ENCODE data around the gene SH3BP1.
"Not testable (repeated sequence)": the region's sequence is repeated elsewhere in the genome, so short reads cannot be mapped to it uniquely, and the experiment has no call there.

Gene SH3BP1, protein sequence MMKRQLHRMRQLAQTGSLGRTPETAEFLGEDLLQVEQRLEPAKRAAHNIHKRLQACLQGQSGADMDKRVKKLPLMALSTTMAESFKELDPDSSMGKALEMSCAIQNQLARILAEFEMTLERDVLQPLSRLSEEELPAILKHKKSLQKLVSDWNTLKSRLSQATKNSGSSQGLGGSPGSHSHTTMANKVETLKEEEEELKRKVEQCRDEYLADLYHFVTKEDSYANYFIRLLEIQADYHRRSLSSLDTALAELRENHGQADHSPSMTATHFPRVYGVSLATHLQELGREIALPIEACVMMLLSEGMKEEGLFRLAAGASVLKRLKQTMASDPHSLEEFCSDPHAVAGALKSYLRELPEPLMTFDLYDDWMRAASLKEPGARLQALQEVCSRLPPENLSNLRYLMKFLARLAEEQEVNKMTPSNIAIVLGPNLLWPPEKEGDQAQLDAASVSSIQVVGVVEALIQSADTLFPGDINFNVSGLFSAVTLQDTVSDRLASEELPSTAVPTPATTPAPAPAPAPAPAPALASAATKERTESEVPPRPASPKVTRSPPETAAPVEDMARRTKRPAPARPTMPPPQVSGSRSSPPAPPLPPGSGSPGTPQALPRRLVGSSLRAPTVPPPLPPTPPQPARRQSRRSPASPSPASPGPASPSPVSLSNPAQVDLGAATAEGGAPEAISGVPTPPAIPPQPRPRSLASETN

GRCh38 chr22:37639070-37639760, at the start of gene SH3BP1:
SH3BP1 (plus strand) TSS chr22:37639669; CDS start chr22:37639788, 119 bp downstream.
- DNase-seq (ENCODE audit: low read depth in 2 of 2, low spot score in 1 of 2): no peak

DNA sequence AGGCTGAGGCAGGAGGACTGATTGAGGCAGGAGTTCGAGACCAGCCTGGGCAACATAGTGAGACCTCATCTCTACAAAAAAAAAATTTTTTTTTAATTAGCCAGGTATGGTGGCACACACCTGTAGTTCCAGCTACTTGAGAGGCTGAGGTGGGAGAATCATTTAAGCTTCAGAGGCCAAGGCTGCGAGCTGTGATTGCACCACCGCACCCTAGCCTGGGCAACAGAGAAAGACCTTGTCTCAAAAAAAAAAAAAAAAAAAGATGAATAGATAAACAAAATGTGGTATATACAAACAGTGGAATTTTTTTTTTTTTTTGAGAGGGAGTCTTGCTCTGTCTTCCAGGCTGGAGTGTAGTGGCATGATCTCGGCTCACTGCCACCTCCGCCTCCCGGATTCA, 48.4 kb upstream of the SH3BP1 start:
- not testable (repeated sequence) for DNase-seq (ENCODE audit: low read depth in 2 of 2, low spot score in 1 of 2)

DNA sequence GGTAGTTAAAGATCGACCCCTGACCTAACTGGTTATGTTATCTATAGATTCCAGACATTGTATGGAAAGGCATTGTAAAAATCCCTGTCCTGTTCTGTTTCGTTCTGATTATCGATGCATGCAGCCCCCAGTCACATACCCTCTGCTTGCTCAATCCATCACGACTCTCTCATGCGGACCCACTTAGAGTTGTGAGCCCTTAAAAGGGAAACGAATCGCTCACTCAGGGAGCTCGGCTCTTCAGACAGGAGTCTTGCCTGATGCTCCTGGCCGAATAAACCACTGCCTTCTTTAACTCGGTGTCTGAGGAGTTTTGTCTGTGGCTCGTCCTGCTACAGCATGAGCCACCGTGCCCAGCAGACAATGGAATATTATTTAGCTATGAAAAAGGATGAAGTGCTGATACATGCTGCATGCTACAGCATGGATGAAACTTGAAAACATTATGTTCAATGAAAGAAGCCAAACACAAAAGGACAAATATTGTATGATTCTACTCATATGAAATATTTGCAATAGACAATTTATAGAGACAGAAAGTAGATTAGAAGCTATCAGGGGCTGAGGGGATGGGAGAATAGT, 47.6 kb upstream of the SH3BP1 start:
- DNase-seq (ENCODE audit: low read depth in 2 of 2, low spot score in 1 of 2): no peak

DNA sequence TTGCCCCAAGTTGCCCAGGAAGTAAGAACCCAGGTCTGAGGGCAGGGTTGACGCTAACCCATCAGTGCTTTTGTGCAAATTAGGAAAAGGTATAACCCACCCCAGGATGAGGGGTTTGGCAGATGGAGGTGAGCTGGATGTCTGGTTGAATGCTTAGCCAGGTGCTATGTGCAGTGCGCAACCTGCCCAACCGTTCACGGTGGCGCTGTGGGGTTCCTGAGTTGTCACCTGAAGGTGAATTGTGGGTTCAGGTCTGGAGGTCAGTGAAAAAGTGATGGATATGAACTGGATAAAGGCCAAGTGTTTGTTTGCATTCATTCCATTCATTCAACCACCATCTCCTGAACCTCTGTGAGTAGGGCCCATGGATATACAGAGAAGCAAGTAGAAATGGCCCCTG, 45.2 kb upstream of the SH3BP1 start:
- DNase-seq (ENCODE audit: low read depth in 2 of 2, low spot score in 1 of 2): no peak

DNA sequence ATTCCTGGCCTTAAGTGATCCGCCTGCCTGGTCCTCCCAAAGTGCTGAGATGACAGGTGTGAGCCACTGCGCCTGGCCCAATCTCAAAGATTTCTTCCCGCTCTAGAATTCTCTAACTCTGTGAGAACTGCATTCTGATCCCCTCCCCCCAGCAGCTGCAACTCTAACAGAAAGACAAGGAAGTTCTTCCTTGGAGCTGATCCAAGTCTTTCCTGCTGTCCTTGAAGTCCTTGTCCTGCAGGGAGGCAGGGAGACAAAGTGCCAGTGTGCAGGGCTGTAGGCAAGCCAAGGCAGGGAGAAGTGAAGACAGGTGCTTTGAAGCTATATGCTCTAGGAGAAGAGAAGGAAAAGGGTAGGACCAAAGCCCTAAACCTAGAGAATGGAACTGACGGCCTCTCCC, 40.3 kb upstream of the SH3BP1 start:
- DNase-seq (ENCODE audit: low read depth in 2 of 2, low spot score in 1 of 2): no peak

DNA sequence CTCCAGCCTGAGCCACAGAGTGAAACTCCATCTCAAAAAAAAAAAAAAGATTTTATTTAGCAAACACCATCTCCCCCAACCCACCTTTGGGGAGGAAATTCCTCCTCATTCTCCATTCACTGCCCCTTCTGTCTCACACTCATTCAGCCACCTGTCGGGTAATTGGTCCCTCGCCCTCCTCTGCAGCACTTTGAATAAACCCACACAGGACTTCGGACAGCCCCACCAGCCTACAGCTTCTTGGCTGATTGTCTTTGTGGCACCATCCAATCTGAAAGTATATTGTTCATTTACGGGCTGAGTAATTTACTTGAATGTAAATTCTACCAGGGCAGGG, 38.3 kb upstream of the SH3BP1 start:
- no peak for DNase-seq (ENCODE audit: low read depth in 2 of 2, low spot score in 1 of 2)

GRCh38 chr22:37601540-37602442, 37.7 kb upstream of the SH3BP1 start:
- no peak for DNase-seq (ENCODE audit: low read depth in 2 of 2, low spot score in 1 of 2)

DNA sequence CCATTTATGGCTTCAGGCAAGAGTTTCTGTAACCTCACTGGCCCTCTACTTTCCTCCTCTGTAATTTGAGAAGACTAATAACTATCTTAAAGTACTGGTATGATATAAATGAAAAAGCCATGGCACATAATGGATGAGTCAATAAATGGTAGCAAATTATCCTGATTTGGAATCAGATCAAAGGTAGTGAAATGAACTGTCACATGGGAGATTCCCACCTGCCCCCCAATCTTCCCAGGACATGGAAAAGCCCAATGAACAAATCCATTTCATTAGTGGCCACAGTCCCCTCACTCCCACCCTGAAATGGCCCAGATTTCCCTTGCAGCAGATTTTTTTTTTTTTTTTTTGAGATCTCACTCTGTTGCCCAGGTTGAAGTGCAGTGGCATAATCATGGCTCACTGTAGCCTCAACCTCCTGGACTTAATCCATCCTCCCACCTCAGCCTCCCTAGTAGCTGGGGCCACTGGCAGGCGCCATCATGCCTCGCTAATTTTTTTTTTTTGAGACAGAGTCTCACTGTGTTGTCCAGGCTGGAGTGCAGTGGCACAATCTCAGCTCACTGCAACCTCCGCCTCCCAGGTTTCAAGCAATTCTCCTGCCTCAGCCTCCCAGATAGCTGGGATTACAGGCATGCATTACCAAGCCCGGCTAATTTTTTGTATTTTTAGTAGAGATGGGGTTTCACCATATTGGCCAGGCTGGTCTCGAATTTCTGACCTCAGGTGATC, 36.8 kb upstream of the SH3BP1 start:
- DNase-seq (ENCODE audit: low read depth in 2 of 2, low spot score in 1 of 2): not testable (repeated sequence)

GRCh38 chr22:37604074-37604473, 35.4 kb upstream of the SH3BP1 start:
- no peak for DNase-seq (ENCODE audit: low read depth in 2 of 2, low spot score in 1 of 2)

DNA sequence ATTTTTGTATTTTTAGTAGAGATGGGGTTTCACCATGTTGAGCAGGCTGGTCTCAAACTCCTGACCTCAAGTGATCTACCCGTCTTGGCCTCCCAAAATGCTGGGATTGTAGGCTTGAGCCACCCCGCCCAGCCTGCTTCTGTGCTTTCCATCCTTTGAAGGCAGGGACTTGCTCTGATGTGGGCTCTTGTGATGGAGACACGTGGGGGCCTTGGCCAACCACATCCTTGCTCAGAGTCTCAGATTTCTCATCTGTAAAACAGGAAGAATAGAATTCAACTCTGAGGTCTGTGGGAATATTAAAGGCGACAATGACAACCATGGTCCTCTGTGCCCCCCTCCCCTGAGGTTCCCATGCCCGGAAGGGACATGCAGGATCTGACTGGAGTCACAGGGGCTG, 34.6 kb upstream of the SH3BP1 start:
- DNase-seq (ENCODE audit: low read depth in 2 of 2, low spot score in 1 of 2): peak in 1 of 2 donors; percentile 18

GRCh38 chr22:37607010-37607934, 32.2 kb upstream of the SH3BP1 start:
- peak; percentile 75 to 85 for DNase-seq (ENCODE audit: low read depth in 2 of 2, low spot score in 1 of 2)

DNA sequence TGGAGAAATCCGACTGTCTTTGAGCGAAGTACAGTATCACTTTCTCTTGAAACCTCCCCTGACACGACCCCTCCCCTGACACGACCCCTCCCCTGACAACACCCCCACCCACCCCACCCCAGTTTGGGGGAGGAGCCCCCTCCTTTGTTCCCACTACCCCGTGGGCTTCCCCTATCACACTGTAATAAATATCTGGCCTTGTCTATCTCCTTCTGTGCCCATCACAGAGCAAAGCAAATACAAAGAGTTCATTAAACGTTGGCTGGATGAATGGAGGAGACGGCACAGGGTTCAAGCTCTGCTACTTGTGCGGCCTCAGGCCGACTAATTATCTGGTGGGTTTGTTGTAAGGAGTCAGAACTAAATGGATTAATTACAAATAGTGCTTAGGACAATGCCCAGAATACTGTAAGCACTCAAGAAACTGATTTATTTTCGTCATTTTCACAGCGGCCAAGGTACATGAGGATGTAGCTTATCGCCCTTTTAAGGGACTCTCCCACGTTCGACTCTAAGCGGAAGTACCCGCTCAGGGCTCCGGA, 31.5 kb upstream of the SH3BP1 start:
- no peak for DNase-seq (ENCODE audit: low read depth in 2 of 2, low spot score in 1 of 2)

- peak; percentile 85 to 93 for DNase-seq (ENCODE audit: low read depth in 2 of 2, low spot score in 1 of 2)
These were observed 30.8 kb upstream of the SH3BP1 start, which contains the start of gene GGA1 for GRCh38 chr22:37608477-37609239. GGA1 (plus strand) TSS chr22:37608834; CDS start chr22:37608861, 27 bp downstream.

- no peak for DNase-seq (ENCODE audit: low read depth in 2 of 2, low spot score in 1 of 2)
These were observed 30.0 kb upstream of the SH3BP1 start for GRCh38 chr22:37609240-37610152.

DNA sequence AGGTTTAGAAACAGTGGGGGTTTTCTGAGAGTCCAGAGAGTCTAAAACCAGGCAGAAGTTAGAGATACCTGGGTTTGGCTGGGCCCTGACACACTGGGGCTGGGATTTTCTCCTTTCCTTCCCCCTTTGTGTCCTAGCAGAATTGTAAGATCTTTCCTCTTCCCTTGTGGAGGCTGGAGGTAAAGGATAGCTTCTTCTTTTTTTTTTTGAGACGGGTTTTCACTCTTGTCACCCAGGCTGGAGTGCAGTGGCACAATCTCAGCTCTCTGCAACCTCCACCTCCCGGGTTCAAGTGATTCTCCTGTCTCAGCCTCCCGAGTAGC, 29.4 kb upstream of the SH3BP1 start:
- not testable (repeated sequence) for DNase-seq (ENCODE audit: low read depth in 2 of 2, low spot score in 1 of 2)

DNA sequence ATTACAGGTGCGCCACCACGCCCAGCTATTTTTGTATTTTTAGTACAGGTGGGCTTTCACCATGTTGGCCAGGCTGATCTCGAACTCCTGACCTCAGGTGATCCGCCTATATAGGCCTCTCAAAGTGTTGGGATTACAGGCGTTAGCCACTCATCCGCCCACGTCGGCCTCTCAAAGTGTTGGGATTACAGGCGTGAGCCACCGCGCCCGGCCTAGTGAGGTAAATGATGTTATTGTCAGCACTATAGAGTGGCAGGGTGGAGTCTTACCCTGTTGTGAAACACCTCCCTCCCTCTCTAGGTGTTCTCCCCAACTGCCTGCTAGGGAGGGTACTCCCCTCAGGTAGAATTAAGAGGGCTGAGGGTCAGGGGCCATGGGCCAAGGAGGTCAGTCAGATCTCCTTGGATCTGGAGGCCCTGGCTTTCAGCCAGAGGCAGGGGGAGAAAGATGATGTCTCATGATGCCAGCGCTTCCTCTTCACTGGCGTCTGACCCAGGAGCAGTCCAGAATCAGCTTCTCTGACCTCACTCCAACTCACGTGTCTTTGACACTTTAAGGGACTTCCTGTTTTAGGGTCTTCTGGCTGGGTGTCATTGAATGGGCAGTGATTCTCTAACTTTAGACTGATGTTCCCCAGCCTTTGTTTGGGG, 28.9 kb upstream of the SH3BP1 start:
- no peak for DNase-seq (ENCODE audit: low read depth in 2 of 2, low spot score in 1 of 2)
